ENCODE results near the gene ELMO1. TPM values are rescaled to one million over a fixed set of nuclear protein-coding genes. Genes with fewer than 3 reads are reported as not detected.

Gene ELMO1
- total and polyA plus RNA-seq, 10 of the 15 experiments (the other 5 are each of a cell fraction or from before 2014, with no cell fraction given): 22.6 to 85.9 (median 56.6) TPM

- no peak for TF ChIP-seq ZBTB11 (CRISPR knock-in tag; IDR thresholded peaks at IDR 0.05)
- no peak for TF ChIP-seq ZBTB33 (IDR thresholded peaks at IDR 0.05)
- peak; percentile 46 for TF ChIP-seq SMAD1 (IDR thresholded peaks at IDR 0.05; ENCODE audit: low read depth, partially characterized antibody)
- no peak for TF ChIP-seq SIX5 (IDR thresholded peaks at IDR 0.05; ENCODE audit: low read depth, low read length, severe bottlenecking)
- TF ChIP-seq BHLHE40 (IDR thresholded peaks at IDR 0.05; ENCODE audit: borderline replicate concordance in 1 of 2, low read depth in 2 of 2, low read length in 1 of 2): peak in 1 of 2 experiments; percentile 35; a peak in 1 of 4 replicates
- no peak for TF ChIP-seq PML (IDR thresholded peaks at IDR 0.05; ENCODE audit: low read length)
- no peak for TF ChIP-seq USF1 (IDR thresholded peaks at IDR 0.05; ENCODE audit: borderline replicate concordance, extremely low read length, insufficient read depth, low read depth, low read length)
- TF ChIP-seq HCFC1 (IDR thresholded peaks at IDR 0.05; ENCODE audit: low read length): no peak
- no peak for TF ChIP-seq NR2F1 (conservative IDR thresholded peaks at IDR 0.05)
- no peak for TF ChIP-seq CUX1 (IDR thresholded peaks at IDR 0.05; ENCODE audit: insufficient replicate concordance, low read depth, low read length)
- no peak for TF ChIP-seq FOXK2 (IDR thresholded peaks at IDR 0.05)
- no peak for TF ChIP-seq HDAC6 (IDR thresholded peaks at IDR 0.05; ENCODE audit: unreplicated experiment)
- TF ChIP-seq EGR1 (IDR thresholded peaks at IDR 0.05; ENCODE audit: borderline replicate concordance in 1 of 2, low read depth in 2 of 2, low read length in 2 of 2): no peak
- no peak for TF ChIP-seq HDGF (IDR thresholded peaks at IDR 0.05)
- TF ChIP-seq CREM (IDR thresholded peaks at IDR 0.05; ENCODE audit: low read depth): peak; percentile 31; the same call in 1 of the 2 replicates
- no peak for TF ChIP-seq STAT3 (IDR thresholded peaks at IDR 0.05; ENCODE audit: low read depth, low read length)
- no peak for TF ChIP-seq TBL1XR1 (IDR thresholded peaks at IDR 0.05; ENCODE audit: low read depth, low read length)
- TF ChIP-seq POU2F2 (IDR thresholded peaks at IDR 0.05; ENCODE audit: borderline replicate concordance, low read depth, low read length): no peak
- TF ChIP-seq CBFB (IDR thresholded peaks at IDR 0.05; ENCODE audit: low read depth): no peak
- peak; percentile 46 for TF ChIP-seq EED (IDR thresholded peaks at IDR 0.05; ENCODE audit: low read depth)
These were observed 382.8 kb downstream of the ELMO1 start (continued) for GRCh38 chr7:37065779-37066271.

Data from GM12878 (cell line).